ENCODE measurements around the gene DHX29.

DNA sequence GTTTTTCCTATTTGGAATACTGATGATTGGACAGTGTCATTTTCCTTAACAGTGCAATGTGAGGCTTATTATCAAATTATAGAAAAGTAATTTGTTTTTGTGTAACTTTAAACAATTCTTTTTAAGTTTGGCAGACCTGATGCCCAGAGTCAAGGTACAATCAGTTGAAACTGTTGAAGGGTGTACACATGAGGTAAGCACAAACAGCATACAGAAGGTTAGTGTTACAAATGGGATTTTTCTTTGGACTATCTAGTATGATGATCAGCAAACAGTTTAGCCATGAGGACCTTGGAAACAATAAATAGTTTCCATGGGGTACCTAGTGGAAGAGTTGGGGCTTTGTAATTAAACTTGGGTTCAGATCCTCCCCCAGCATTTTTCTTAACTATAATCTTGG is 16.5 kb upstream of the DHX29 start:
- TF ChIP-seq, protein P1, sequence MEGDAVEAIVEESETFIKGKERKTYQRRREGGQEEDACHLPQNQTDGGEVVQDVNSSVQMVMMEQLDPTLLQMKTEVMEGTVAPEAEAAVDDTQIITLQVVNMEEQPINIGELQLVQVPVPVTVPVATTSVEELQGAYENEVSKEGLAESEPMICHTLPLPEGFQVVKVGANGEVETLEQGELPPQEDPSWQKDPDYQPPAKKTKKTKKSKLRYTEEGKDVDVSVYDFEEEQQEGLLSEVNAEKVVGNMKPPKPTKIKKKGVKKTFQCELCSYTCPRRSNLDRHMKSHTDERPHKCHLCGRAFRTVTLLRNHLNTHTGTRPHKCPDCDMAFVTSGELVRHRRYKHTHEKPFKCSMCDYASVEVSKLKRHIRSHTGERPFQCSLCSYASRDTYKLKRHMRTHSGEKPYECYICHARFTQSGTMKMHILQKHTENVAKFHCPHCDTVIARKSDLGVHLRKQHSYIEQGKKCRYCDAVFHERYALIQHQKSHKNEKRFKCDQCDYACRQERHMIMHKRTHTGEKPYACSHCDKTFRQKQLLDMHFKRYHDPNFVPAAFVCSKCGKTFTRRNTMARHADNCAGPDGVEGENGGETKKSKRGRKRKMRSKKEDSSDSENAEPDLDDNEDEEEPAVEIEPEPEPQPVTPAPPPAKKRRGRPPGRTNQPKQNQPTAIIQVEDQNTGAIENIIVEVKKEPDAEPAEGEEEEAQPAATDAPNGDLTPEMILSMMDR (conservative IDR thresholded peaks at IDR 0.05 in 1 of 2, IDR thresholded peaks at IDR 0.05 in 1 of 2; ENCODE audit: low read depth in 1 of 2, low read length in 2 of 2): no peak
- no peak for TF ChIP-seq EZH2 (IDR thresholded peaks at IDR 0.05; ENCODE audit: low read length, missing control alignments)
